Hematopoietic multipotent progenitor cell (in vitro differentiated cells): ENCODE measurements around the gene KRT15. TPM values are rescaled to one million over a fixed set of nuclear protein-coding genes. Genes with fewer than 3 reads are reported as not detected.

Experiments used
- DNase-seq, 3 donors: peaks; one replicate each; pipeline ENCODE4 v3.0.0-alpha.2; 2011 to 2015; ENCODE audit warnings: low read depth in 2 of 3, low spot score in 2 of 3
- total RNA-seq: library from RNA; depleted of rRNA; stranded (reverse); fragments of >200 nt; gene quantifications from one replicate; pipeline ENCODE4 v1.2.3, GENCODE V29; 2012

Gene KRT15
- total RNA-seq, 1 donor: not detected

GRCh38 chr17:41505809-41506767 lies 12.6 kb downstream of the KRT15 start:
- no peak for DNase-seq

- no peak for DNase-seq
These were observed 13.5 kb downstream of the KRT15 start, which contains the start of gene KRT13 for GRCh38 chr17:41505007-41505808. Gene KRT13 (minus strand): TSS chr17:41505612. CDS start chr17:41505550, 62 bp downstream.

GRCh38 chr17:41504246-41504977 lies 14.3 kb downstream of the KRT15 start:
- DNase-seq: no peak

GRCh38 chr17:41503202-41503601 lies 15.5 kb downstream of the KRT15 start:
- DNase-seq: no peak

- DNase-seq: peak in 1 of 3 donors; percentile 13
These were observed 18.4 kb downstream of the KRT15 start for GRCh38 chr17:41500131-41500911.

- no peak for DNase-seq
These were observed 19.0 kb downstream of the KRT15 start for GRCh38 chr17:41499714-41500113.

GRCh38 chr17:41498276-41498675 lies 20.4 kb downstream of the KRT15 start:
- DNase-seq: no peak

GRCh38 chr17:41496803-41497484 lies 21.7 kb downstream of the KRT15 start:
- DNase-seq: peak in 2 of 3 donors; percentile 78 to 85

- DNase-seq: no peak
These were observed 24.2 kb downstream of the KRT15 start for GRCh38 chr17:41494524-41494923.

GRCh38 chr17:41492771-41493170 lies 25.9 kb downstream of the KRT15 start:
- DNase-seq: no peak

GRCh38 chr17:41492351-41492750 lies 26.3 kb downstream of the KRT15 start:
- no peak for DNase-seq

- DNase-seq: no peak
These were observed 27.2 kb downstream of the KRT15 start for GRCh38 chr17:41491476-41491875.

GRCh38 chr17:41490000-41490990 lies 28.4 kb downstream of the KRT15 start:
- DNase-seq: no peak

GRCh38 chr17:41489531-41489930 lies 29.2 kb downstream of the KRT15 start, which contains the start of gene KRT36:
Gene KRT36 (minus strand): TSS chr17:41489910. CDS start chr17:41489864, 46 bp downstream.
- no peak for DNase-seq

GRCh38 chr17:41486809-41487530 lies 31.7 kb downstream of the KRT15 start:
- DNase-seq: peak in 2 of 3 donors; percentile 14 to 39

GRCh38 chr17:41486316-41486715 lies 32.4 kb downstream of the KRT15 start:
- DNase-seq: no peak
